ENCODE data around the gene DENND4C. TPM values are rescaled to one million over a fixed set of nuclear protein-coding genes. Genes with fewer than 3 reads are reported as not detected.
"Not testable (repeated sequence)": the region's sequence is repeated elsewhere in the genome, so short reads cannot be mapped to it uniquely, and the experiment has no call there.

The DENND4C gene
- total RNA-seq: 10 to 100 TPM; 20.2 to 56.4 (median 30.4) TPM

DNA sequence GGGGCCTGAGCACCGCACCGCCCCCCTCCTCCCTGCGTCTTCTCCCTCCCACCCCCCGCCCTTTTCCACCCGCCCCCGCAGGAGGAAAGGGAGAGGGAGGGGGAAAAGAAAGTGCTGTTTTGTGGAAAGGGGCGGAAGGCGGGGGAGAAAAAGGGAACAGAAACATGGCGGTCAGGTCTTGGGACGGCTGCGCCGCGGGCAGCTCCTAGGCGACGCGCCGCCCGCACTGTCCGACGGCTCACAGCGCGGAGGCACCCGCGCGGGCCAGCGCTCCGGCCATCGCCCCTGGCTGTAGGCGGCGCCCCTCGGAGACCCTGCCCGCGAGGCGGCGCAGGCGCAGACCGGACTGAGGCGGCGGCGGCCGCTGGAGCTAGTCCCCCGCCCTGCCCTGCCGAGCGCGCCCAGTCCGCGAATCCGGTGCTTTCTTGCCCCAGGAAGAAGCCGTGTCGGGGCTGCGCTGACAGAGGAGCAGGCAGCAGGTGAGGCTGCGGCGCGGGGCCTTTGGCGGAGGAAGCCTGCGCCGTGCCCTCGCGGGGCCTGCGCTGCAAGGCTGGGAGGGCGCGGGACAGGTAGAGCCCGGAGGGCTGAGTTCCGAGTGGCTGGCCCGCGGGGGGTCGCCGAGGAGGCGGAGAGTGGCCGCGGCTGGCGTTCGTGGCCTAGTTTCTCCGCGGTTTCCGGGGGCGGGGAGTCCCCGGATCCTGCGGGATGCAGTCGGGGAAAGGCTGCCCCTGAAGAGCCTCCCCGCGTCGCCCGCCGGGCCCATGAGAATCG, at the start of gene DENND4C:
TSS of gene DENND4C (plus strand) at position 339 of the 771 bp plus-strand sequence. CDS start 45,482 bp downstream, outside the sequence.
- in situ Hi-C loops (cut with MboI; ENCODE audit: low pct_unique_long_range_greater_than_20kb in 2 of 9, low sequenced_read_pairs in 9 of 9, unreplicated experiment in 9 of 9): no loop called here
- Histone ChIP-seq H3K4me3 (peak within 1 kb of the TSS; percentile 68 to 98 (median 89)), H3K4me1 (replicated peaks in 1 of 2) (peaks cover 0 to 10% of the 10 kb centered on the region in 2 donors), H3K27ac (peak within 1 kb of the TSS; percentile 87 to 95)
- ATAC-seq (replicated peaks in 6 of 8): peak; percentile 77 to 90 (median 85)
- WGBS, 10 experiments: 0% methylated on average over 2 to 13 of the region's 86 CpGs; no CpG with 5 or more reads in 8 of the 10 experiments

DNA sequence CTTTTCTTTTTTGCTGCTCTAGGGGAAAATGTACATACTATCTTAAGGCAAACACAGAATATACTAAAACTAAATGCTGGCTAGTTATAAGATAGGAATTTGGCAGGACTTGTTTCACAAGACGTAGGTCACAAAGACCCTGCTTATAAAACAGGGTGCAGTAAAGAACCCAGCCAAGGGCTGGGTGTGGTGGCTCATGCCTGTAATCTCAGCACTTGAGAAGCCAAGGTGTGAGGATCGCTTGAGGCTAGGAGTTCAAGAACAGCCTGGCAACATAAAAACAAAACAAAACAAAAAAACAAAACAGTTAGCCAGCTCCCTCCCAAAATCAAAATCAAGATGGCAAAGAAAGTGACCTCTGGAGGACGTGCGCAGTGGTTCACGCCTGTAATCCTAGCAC, 49.5 kb upstream of the DENND4C start:
- WGBS, 10 experiments: 50 to 100% (median 94%) methylated on average over 1 to 5 of the region's 5 CpGs; no CpG with 5 or more reads in 4 of the 10 experiments
- H3K27ac ChIP-seq: no peak overlapping the region
- no peak for ATAC-seq (replicated peaks in 6 of 8)
- peaks cover 0 to 10% of the 10 kb centered on the region in 2 donors for H3K4me1 ChIP-seq (replicated peaks in 1 of 2)
- in situ Hi-C loops (cut with MboI; ENCODE audit: low pct_unique_long_range_greater_than_20kb in 2 of 9, low sequenced_read_pairs in 9 of 9, unreplicated experiment in 9 of 9): no loop called here
- H3K4me3 ChIP-seq: no peak overlapping the region

DNA sequence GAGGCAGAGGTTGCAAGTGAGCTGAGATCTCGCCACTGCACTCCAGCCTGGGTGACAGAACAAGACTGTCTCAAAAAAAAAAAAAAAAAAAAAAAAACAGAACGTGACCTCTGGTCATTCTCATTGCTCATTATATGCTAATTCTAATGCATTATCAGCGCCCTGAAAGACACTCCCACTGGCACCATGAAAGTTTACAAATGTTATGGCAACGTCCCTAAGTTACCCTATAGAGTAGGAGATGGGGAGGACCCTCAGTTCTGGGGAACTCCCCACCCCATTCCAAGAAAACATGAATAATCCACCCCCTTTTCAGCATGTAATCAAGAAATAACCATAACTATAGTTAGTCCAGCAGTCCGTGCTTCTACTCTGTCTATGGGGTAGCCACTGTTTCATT, 48.9 kb upstream of the DENND4C start:
- Histone ChIP-seq H3K4me1 (replicated peaks in 1 of 2) (peaks cover 0 to 10% of the 10 kb centered on the region in 2 donors), H3K4me3 (no peak overlapping the region), H3K27ac (no peak overlapping the region)
- in situ Hi-C loops (cut with MboI; ENCODE audit: low pct_unique_long_range_greater_than_20kb in 2 of 9, low sequenced_read_pairs in 9 of 9, unreplicated experiment in 9 of 9): no loop called here
- peak in 3 of 8 experiments; percentile 11 to 46 (median 12) for ATAC-seq (replicated peaks in 6 of 8)
- WGBS, 10 experiments: 35 to 94% (median 68%) methylated on average over 1 to 5 of the region's 5 CpGs; no CpG with 5 or more reads in 1 of the 10 experiments

DNA sequence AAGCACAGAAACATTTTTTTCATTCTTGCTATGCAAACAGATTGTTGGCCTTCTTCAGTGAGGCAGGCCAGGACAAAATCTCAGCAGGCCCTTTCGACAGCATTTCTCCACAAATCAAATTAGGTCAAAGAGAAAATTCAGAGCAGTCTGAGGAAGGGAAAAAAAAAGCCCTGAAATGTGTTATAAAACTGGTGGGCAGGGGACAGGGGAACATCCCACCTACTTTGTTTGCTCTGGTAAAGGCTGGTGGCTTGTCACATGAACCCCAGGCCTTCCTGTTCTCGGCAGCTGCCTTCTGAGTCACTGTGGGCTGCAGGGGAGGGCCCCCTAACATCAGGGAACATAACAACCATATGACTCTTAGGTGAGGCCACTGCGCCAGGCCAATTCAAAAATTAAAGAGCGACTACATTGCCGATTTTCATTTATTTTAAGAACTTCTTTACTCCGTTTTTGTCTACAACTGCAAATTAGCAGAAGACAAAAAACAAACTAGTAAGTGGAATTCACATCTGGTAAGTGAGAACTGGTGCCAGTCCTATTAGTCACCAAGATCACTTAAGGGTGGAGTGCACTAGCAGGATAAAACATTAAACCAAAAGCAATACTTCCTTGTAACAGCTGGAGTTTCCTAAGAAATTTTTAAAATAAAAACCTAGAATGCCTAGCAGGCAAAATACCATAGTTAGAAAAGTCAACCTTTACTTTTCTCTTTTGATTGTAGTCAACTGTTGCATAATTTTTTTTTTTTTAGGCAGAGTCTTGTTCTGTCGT, 46.2 kb upstream of the DENND4C start:
- WGBS, 10 experiments: 7 to 86% (median 28%) methylated on average over 1 to 7 of the region's 7 CpGs
- peak; percentile 88 to 99 (median 94) for ATAC-seq (replicated peaks in 6 of 8)
- in situ Hi-C loops (cut with MboI; ENCODE audit: low pct_unique_long_range_greater_than_20kb in 2 of 9, low sequenced_read_pairs in 9 of 9, unreplicated experiment in 9 of 9): no loop called here
- no peak overlapping the region for H3K4me3 ChIP-seq
- H3K27ac ChIP-seq: peak overlapping the region in 1 of 2 donors; percentile 50
- H3K4me1 ChIP-seq (replicated peaks in 1 of 2): peaks cover 0 to 10% of the 10 kb centered on the region in 2 donors

DNA sequence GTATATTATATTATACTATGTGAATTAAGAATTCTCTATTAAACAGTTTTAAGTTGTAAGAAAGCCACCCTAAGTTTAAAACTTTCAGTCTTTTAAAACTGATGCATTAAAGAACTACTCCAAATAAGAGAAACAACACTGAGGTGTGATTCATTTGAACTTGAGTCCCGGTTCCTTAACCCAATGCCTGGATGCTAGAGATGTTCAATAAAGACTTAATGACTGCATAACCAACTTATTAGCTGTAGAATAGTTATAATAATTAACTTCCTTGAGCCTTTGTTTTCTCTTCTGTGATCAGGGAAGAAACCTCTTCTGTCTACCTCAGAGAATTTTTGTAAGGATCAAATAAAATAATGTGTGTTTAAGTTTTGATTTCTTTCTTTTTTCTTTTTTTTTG, 45.3 kb upstream of the DENND4C start:
- 0 to 100% (median 75%) methylated on average over 1 of the region's 1 CpG; no CpG with 5 or more reads in 3 of the 10 experiments for WGBS, 10 experiments
- Histone ChIP-seq H3K4me3 (no peak overlapping the region), H3K27ac (no peak overlapping the region), H3K4me1 (replicated peaks in 1 of 2) (peaks cover 0 to 10% of the 10 kb centered on the region in 2 donors)
- ATAC-seq (replicated peaks in 6 of 8): no peak
- in situ Hi-C loops (cut with MboI; ENCODE audit: low pct_unique_long_range_greater_than_20kb in 2 of 9, low sequenced_read_pairs in 9 of 9, unreplicated experiment in 9 of 9): no loop called here

DNA sequence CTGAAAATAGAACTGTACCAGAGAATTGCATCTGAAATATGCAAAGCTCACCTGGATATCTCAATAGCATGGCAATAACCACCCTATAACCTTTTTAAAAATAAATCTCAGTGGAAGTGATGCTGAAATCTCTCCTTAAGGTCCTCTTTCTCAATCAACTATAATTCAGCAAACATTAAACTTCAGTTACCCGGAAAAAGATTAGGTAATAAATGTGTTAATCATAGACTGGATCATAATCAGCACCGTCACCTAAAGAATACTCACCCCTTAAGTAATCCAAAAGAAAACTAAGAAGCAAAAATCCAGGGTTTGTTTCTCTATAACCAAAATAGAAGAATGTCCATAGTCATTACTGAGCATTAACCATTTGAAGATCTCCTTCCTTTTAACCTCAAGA, 44.3 kb upstream of the DENND4C start:
- in situ Hi-C loops (cut with MboI; ENCODE audit: low pct_unique_long_range_greater_than_20kb in 2 of 9, low sequenced_read_pairs in 9 of 9, unreplicated experiment in 9 of 9): no loop called here
- Histone ChIP-seq H3K4me3 (no peak overlapping the region), H3K27ac (no peak overlapping the region), H3K4me1 (replicated peaks in 1 of 2) (peaks cover 0 to 10% of the 10 kb centered on the region in 2 donors)
- WGBS, 10 experiments: 28 to 100% (median 95%) methylated on average over 1 to 2 of the region's 2 CpGs; no CpG with 5 or more reads in 2 of the 10 experiments
- no peak for ATAC-seq (replicated peaks in 6 of 8)

DNA sequence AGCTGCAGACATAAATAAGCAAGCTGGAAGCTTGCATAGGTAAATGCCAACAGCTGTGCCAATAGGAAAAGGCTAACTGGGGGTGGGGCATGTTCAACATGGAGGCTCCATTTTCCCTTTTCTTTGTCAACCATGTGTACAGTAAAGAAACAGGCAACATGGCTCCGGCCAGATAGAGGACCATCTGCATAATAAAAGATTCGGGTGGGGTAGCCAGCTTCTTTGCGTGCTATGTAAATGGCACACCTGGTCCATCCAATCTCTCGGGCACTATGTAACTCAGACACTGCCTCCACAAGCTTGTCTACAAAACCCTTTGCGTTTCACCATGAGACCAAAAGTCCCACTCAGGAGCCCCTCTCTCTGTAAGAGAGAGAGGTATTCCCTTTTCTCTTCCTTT, 41.7 kb upstream of the DENND4C start:
- Histone ChIP-seq H3K4me3 (no peak overlapping the region), H3K4me1 (replicated peaks in 1 of 2) (peaks cover 0 to 8% of the 10 kb centered on the region in 2 donors), H3K27ac (no peak overlapping the region)
- peak in 2 of 8 experiments; percentile 4 to 16 for ATAC-seq (replicated peaks in 6 of 8)
- 53 to 100% (median 71%) methylated on average over 1 to 5 of the region's 5 CpGs; no CpG with 5 or more reads in 3 of the 10 experiments for WGBS, 10 experiments
- in situ Hi-C loops (cut with MboI; ENCODE audit: low pct_unique_long_range_greater_than_20kb in 2 of 9, low sequenced_read_pairs in 9 of 9, unreplicated experiment in 9 of 9): no loop called here

DNA sequence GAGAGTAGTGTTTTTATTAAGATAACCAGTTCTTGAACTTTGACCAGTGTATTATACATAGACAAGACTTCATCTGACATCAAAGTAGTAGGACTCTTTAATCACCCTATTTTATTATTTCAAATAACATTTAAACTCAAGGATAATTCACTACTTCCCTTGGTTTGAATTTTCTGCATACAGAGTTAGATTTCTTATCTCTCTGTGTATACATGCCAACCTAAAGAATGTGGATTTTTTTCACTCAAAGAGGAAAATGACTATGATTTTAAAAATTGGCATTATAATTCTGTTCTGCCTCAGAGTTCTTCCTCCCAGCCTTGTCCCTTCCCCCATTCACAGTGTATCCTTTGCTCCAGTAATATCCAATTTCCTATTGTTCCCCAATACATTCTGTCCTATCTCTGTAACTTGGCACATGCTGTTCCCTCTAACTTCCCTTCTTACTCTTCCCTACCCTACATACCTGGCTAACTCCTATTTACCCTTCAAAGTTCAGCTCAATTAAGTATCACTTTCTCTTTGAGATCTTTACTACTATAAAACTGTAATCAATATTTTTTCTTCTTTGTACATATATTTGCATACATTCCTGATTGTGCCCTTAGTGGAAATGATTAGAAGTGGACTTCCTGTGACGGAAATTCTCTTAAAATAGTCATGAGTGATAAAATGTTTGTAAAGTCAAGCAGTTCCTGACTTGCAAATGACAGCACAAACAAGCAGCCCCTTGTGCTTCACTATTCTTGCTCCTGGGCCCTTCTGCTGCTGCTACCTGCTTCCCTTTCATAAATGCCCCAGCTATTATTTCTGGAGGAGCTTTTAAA, 38.1 kb upstream of the DENND4C start:
- no peak overlapping the region for H3K4me3 ChIP-seq
- ATAC-seq (replicated peaks in 6 of 8): no peak
- in situ Hi-C loops (cut with MboI; ENCODE audit: low pct_unique_long_range_greater_than_20kb in 2 of 9, low sequenced_read_pairs in 9 of 9, unreplicated experiment in 9 of 9): no loop called here
- 40 to 100% (median 90%) methylated on average over 1 of the region's 1 CpG; no CpG with 5 or more reads in 3 of the 10 experiments for WGBS, 10 experiments
- H3K27ac ChIP-seq: no peak overlapping the region
- no peaks in the 10 kb centered on the region for H3K4me1 ChIP-seq (replicated peaks in 1 of 2)

DNA sequence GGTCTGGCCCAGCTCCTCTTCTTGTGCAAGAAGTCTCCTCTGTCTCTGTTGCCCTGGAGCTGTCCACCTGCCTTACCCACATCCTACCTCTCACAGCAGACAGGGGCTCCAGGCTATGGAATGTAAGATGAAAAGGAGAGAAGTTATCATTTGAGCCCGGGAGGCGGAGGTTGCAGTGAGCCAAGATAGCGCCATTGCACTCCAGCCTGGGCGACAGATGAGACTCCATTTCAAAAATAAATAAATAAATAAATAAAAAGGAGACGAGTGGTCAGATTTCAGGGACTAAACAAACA, 37.5 kb upstream of the DENND4C start:
- Histone ChIP-seq H3K27ac (no peak overlapping the region), H3K4me1 (replicated peaks in 1 of 2) (no peaks in the 10 kb centered on the region), H3K4me3 (no peak overlapping the region)
- no peak for ATAC-seq (replicated peaks in 6 of 8)
- 20 to 100% (median 72%) methylated on average over 1 to 5 of the region's 5 CpGs; no CpG with 5 or more reads in 1 of the 10 experiments for WGBS, 10 experiments
- in situ Hi-C loops (cut with MboI; ENCODE audit: low pct_unique_long_range_greater_than_20kb in 2 of 9, low sequenced_read_pairs in 9 of 9, unreplicated experiment in 9 of 9): no loop called here

DNA sequence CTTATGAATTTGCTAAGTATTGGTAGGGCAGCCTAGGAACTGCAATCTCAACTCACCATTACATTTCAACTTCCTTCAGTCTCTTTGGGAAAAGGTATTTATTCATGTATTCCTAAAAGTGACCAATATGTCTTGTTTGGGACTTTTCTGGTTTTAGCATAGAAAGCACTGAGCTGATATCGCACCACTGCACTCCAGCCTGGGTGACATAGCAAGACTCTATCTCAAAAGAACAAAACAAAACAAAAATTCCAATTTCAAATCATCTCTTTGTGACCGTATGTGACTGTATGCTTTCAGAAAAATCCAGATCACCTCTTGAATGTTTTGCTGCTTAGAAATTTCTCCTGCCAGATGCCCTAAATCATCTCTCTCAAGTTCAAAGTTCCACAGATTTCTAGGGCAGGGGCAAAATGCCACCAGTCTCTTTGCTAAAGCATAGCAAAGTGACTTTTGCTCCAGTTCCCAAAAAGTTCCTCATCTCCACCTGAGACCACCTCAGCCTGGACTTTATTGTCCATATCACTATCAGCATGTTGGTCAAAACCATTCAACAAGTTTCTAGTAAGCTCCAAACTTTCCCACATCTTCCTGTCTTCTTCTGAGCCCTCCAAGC, 37.0 kb upstream of the DENND4C start:
- H3K27ac ChIP-seq; in situ Hi-C loops (cut with MboI; ENCODE audit: low pct_unique_long_range_greater_than_20kb in 2 of 9, low sequenced_read_pairs in 9 of 9, unreplicated experiment in 9 of 9); H3K4me3 ChIP-seq; ATAC-seq (replicated peaks in 6 of 8); H3K4me1 ChIP-seq (replicated peaks in 1 of 2): not testable (repeated sequence)
- 11 to 100% (median 92%) methylated on average over 1 to 2 of the region's 2 CpGs; no CpG with 5 or more reads in 3 of the 10 experiments for WGBS, 10 experiments

DNA sequence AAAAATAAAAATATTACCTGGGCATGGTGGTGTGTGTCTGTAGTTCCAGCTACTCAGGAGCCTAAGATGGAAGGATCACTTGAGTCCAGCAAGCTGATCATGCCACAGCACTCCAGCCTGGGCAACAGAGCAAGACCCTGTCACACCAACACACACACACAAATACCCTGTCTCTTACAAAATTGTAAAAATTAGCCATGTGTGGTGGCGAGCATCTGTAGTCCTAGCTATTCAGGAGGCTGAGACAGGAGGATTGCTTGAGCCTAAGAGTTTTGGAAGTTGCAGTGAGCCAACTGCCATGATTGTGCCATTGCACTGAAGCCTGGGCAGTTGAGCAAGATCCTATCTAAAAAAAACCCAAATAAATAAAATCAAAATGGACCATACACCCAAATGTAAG, 32.1 kb upstream of the DENND4C start:
- 60 to 100% (median 89%) methylated on average over 1 of the region's 1 CpG; no CpG with 5 or more reads in 6 of the 10 experiments for WGBS, 10 experiments
- H3K4me1 ChIP-seq (replicated peaks in 1 of 2): peaks cover 0 to 5% of the 10 kb centered on the region in 2 donors
- no peak for ATAC-seq (replicated peaks in 6 of 8)
- no peak overlapping the region for H3K4me3 ChIP-seq
- H3K27ac ChIP-seq: no peak overlapping the region
- in situ Hi-C loops (cut with MboI; ENCODE audit: low pct_unique_long_range_greater_than_20kb in 2 of 9, low sequenced_read_pairs in 9 of 9, unreplicated experiment in 9 of 9): no loop called here

DNA sequence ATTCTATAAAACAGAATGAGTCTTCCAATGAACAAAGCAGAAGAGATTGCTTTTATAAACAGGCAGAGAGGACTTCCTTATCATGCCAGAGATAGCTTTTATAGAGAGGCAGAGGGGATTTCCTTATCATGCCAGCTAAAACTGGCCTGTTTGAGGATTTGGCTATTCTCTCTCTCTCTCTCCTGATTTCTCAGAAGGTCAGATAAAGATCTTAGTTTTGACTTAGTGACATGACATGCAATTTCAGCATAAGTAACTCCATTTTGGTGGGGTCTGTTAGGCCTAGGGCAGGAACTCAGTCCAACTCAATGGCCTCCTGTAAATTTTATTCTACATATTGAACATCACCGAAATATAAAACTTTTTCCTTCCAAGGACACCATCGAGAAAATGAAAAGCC, 31.5 kb upstream of the DENND4C start:
- Histone ChIP-seq H3K27ac (no peak overlapping the region), H3K4me3 (no peak overlapping the region), H3K4me1 (replicated peaks in 1 of 2) (peaks cover 0 to 5% of the 10 kb centered on the region in 2 donors)
- in situ Hi-C loops (cut with MboI; ENCODE audit: low pct_unique_long_range_greater_than_20kb in 2 of 9, low sequenced_read_pairs in 9 of 9, unreplicated experiment in 9 of 9): no loop called here
- no peak for ATAC-seq (replicated peaks in 6 of 8)
- 38 to 100% (median 90%) methylated on average over 1 to 2 of the region's 2 CpGs for WGBS, 10 experiments
